Stimulated activated CD8-positive, alpha-beta memory T cell treated with anti-CD3 and anti-CD28 coated beads, Interleukin-15, amount 100 ng/mL, for 1 hour (primary cell): ENCODE data around the gene SQOR.

Experiments
- DNase-seq: peaks from one replicate; pipeline ENCODE4 v3.0.0-alpha.2; 2020; ENCODE audit warnings: low read depth

Gene SQOR

GRCh38 chr15:45660231-45660979 is 25.6 kb downstream of the SQOR start:
- no peak for DNase-seq

- no peak for DNase-seq
These were observed 27.5 kb downstream of the SQOR start for GRCh38 chr15:45662375-45662774.

GRCh38 chr15:45664451-45664850 is 29.6 kb downstream of the SQOR start:
- no peak for DNase-seq

- no peak for DNase-seq
These were observed 30.4 kb downstream of the SQOR start for GRCh38 chr15:45665261-45665660.

- no peak for DNase-seq
These were observed 31.5 kb downstream of the SQOR start for GRCh38 chr15:45666119-45666875.

GRCh38 chr15:45667002-45667401 is 32.2 kb downstream of the SQOR start:
- no peak for DNase-seq

- DNase-seq = no peak
These were observed 33.6 kb downstream of the SQOR start for GRCh38 chr15:45668386-45668785.

GRCh38 chr15:45669422-45669821 is 34.6 kb downstream of the SQOR start:
- DNase-seq = no peak

GRCh38 chr15:45670091-45670490 is 35.3 kb downstream of the SQOR start:
- DNase-seq = no peak

- no peak for DNase-seq
These were observed 35.7 kb downstream of the SQOR start for GRCh38 chr15:45670511-45670910.

- DNase-seq = no peak
These were observed 39.8 kb downstream of the SQOR start for GRCh38 chr15:45674677-45675076.

GRCh38 chr15:45677797-45678196 is 43.0 kb downstream of the SQOR start:
- no peak for DNase-seq

GRCh38 chr15:45678459-45679178 is 43.8 kb downstream of the SQOR start:
- DNase-seq = no peak

- DNase-seq = no peak
These were observed 49.7 kb downstream of the SQOR start for GRCh38 chr15:45684533-45684932.

GRCh38 chr15:45689616-45690015 is 54.8 kb downstream of the SQOR start:
- no peak for DNase-seq

GRCh38 chr15:45690581-45691260 is 55.9 kb downstream of the SQOR start:
- DNase-seq = no peak

GRCh38 chr15:45701108-45701507 is 66.3 kb downstream of the SQOR start:
- DNase-seq = no peak

- DNase-seq = no peak
These were observed 67.2 kb downstream of the SQOR start for GRCh38 chr15:45702041-45702440.

- no peak for DNase-seq
These were observed 69.0 kb downstream of the SQOR start for GRCh38 chr15:45703670-45704328.

- DNase-seq = no peak
These were observed 69.8 kb downstream of the SQOR start for GRCh38 chr15:45704329-45705249.
